Activated naive CD4-positive, alpha-beta T cell treated with anti-CD3 and anti-CD28 coated beads for 36 hours (primary cell): ENCODE measurements around the gene MITF. TPM values are rescaled to one million over a fixed set of nuclear protein-coding genes. Genes with fewer than 3 reads are reported as not detected.
"Not testable (repeated sequence)": the region's sequence is repeated elsewhere in the genome, so short reads cannot be mapped to it uniquely, and the experiment has no call there.

Experiments used
- CTCF ChIA-PET: fragments of 350-600 bp; sonication (Branson Sonifier 250); formaldehyde crosslinking; loops from one replicate; lab custom pipeline; 2021; ENCODE audit warnings: antibody characterized with exemption; lab: Charles Lee
- DNase-seq: peaks from one replicate; pipeline ENCODE4 v3.0.0-alpha.2; 2020
- H3K27ac Mint-ChIP-seq: one replicate; pipeline ENCODE4 v1.8.0; 2021; ENCODE audit warnings: mild to moderate bottlenecking, mixed read lengths
- H3K27me3 Mint-ChIP-seq: one replicate; pipeline ENCODE4 v1.8.0; 2021; ENCODE audit warnings: low read depth, mixed read lengths
- H3K36me3 Mint-ChIP-seq: one replicate; pipeline ENCODE4 v1.8.0; 2021; ENCODE audit warnings: low read depth, mixed read lengths
- H3K4me1 Mint-ChIP-seq: one replicate; pipeline ENCODE4 v1.8.0; 2021; ENCODE audit warnings: low read depth, mixed read lengths
- H3K4me3 Mint-ChIP-seq: one replicate; pipeline ENCODE4 v1.8.0; 2021; ENCODE audit warnings: mild to moderate bottlenecking, moderate library complexity, mixed read lengths
- H3K9me3 Mint-ChIP-seq: one replicate; pipeline ENCODE4 v1.8.0; 2021; ENCODE audit warnings: mixed read lengths
- intact Hi-C: fragments of 100-400 bp; cut with micrococcal nuclease; formaldehyde crosslinking; loops from one replicate; pipeline ENCODE4 v1.15.1; 2023
- total RNA-seq, 2 experiments: library from RNA; stranded (reverse); gene quantifications; one replicate each; pipeline ENCODE4 v1.2.3, GENCODE V29; 2021

Gene MITF
- total RNA-seq, 2 experiments from 2014 or later: not detected

DNA sequence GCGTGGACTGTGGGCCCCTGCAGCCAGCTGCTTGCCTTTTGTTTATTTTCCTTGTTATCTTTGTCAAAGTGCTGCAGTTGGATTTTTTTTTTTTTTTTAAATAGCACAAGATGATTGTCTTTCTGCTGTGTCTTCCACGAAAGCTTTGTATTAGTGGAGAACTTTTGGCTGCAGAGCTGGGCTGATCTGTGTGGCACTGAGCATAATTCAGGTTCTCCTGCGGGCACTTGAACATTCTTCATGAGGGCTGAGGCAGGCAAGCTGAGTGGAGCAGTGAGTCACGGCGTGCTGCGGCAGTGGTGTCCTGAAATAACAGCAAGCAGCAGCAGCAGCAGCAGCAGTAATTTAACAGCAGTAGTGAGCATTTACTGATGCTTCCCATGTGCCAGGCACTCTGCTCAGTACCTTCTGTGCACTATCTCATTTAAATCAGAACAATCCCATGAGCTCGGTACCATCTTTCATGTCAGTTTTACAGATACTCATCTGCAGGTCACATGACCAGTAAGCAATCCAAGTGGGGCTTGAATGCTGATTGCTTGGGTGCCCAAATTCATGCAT is 45.8 kb downstream of the MITF start:
- H3K27ac Mint-ChIP-seq: no peak overlapping the region
- no peaks in the 10 kb centered on the region for H3K27me3 Mint-ChIP-seq
- H3K9me3 Mint-ChIP-seq: no peaks in the 10 kb centered on the region
- CTCF ChIA-PET: no interaction called here
- no peaks in the 10 kb centered on the region for H3K4me1 Mint-ChIP-seq
- intact Hi-C loops: no loop called here
- no peak for DNase-seq
- H3K4me3 Mint-ChIP-seq: no peak overlapping the region
- no peaks in the 10 kb centered on the region for H3K36me3 Mint-ChIP-seq

DNA sequence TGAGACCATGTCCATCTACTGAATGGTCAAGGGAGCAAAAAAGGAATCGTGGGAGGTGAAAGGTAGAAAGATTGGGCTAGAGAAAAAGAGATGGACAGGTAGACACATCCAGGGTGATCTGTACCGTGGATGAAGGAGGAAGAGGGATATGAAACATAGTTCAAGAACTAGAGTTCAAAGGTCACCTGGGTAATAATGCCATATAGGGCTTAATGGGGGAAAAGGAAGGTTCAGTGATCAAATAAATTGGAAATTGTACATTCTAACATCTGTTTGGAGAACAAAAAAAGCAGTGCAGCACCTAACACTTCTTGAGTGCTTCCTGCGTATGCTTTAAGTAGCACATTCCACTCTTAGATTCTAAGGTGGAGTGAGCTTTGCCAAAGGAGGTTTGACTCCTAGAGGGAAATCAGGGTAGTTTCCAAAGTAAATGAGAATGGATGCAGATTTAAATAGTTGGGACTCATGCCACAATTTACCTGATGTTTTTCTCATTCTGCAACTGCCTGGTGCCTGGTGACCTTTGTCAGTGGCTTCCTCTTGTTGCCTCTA is 46.6 kb downstream of the MITF start:
- Mint-ChIP-seq H3K36me3 (no peaks in the 10 kb centered on the region), H3K4me1 (no peaks in the 10 kb centered on the region), H3K27ac (no peak overlapping the region), H3K4me3 (no peak overlapping the region), H3K9me3 (no peaks in the 10 kb centered on the region), H3K27me3 (no peaks in the 10 kb centered on the region)
- CTCF ChIA-PET: no interaction called here
- intact Hi-C loops: no loop called here
- no peak for DNase-seq

DNA sequence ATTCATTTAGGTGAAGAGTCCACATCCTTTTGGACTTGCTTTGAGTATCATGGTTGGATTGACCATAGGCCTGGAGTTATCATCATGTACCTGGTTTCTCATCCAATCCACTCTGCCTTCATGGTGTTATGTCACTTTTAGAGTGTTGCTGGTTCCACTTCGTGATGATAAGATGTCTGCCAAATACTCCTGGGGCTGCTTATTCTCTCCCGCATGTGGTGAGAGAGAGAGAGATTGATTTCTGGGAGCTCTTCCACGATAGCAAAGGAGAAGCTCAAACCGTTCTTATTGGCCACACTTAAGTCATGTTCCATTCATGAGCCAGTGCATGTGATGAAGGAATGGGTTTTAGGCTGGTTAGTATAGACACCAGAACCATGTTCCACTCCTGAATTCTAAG is 47.6 kb downstream of the MITF start:
- no peak for DNase-seq
- H3K4me3 Mint-ChIP-seq: no peak overlapping the region
- H3K4me1 Mint-ChIP-seq: no peaks in the 10 kb centered on the region
- no peaks in the 10 kb centered on the region for H3K36me3 Mint-ChIP-seq
- no peak overlapping the region for H3K27ac Mint-ChIP-seq
- intact Hi-C loops: no loop called here
- H3K27me3 Mint-ChIP-seq: no peaks in the 10 kb centered on the region
- CTCF ChIA-PET: no interaction called here
- no peaks in the 10 kb centered on the region for H3K9me3 Mint-ChIP-seq

DNA sequence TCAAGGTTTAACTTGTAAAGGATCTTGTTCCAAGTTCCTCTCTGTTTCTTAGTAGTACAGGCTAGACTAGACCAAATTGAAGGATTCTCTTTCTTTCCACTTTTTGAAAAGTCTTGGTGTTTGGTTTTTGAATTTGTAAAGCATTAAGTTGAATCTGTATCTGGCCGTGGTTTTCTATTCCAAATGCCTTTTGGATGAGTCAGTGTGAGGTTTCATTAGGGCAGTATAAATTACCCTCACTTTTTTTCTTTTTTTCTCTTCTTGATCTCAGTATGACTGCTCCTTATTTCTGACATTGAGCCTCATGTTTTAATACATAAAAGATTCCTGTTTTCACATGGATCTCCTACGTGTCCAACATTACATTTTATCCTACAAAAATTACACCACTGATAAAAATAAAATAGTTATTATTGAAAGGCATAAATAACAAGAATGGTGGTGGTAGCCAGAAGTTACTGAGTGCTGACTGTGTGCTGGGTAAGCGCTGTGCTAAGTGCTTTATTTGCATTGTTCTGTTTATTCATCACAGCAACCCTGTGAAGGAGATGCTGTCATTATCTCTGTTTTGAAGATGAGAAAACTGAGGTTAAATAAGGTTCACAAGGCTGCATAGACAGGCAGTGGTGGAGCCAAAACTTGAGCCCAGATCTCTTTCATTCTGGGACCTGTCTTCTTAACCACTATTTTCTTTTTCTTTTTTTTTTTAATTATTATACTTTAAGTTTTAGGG is 48.3 kb downstream of the MITF start:
- Mint-ChIP-seq H3K36me3 (no peaks in the 10 kb centered on the region), H3K27ac (no peak overlapping the region), H3K4me3 (no peak overlapping the region), H3K27me3 (no peaks in the 10 kb centered on the region), H3K4me1 (no peaks in the 10 kb centered on the region), H3K9me3 (no peaks in the 10 kb centered on the region)
- CTCF ChIA-PET: no interaction called here
- intact Hi-C loops: no loop called here
- no peak for DNase-seq

GRCh38 chr3:69791106-69791505 is 51.8 kb downstream of the MITF start:
- CTCF ChIA-PET: no interaction called here
- Mint-ChIP-seq H3K9me3 (no peaks in the 10 kb centered on the region), H3K27ac (no peak overlapping the region), H3K4me1 (no peaks in the 10 kb centered on the region), H3K36me3 (no peaks in the 10 kb centered on the region), H3K27me3 (no peaks in the 10 kb centered on the region), H3K4me3 (no peak overlapping the region)
- intact Hi-C loops: no loop called here
- DNase-seq: no peak

DNA sequence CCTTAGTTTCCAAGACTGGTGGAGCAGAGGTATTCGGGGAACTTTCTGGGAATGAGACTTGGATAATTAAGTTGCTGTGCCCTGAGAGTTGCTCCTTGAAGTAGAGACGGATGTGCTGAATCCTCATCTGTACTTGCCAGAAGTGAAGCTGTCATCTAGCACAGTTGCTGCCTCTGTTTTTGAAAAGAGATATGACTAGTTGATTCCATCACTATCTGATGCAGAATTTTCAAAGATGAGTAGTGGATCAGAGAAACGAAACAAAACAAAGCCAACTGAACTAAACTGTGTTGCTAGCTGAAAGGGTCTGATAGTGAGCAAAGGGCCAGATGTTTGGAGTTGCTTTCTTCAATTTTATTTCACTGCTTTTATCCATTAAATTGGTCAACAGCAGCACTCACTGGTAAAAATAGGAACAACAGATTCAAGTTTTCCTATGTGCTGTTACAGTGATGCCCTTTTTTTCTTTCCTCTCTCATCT is 52.7 kb downstream of the MITF start:
- H3K27me3 Mint-ChIP-seq: no peaks in the 10 kb centered on the region
- DNase-seq: no peak
- H3K4me1 Mint-ChIP-seq: no peaks in the 10 kb centered on the region
- no peak overlapping the region for H3K27ac Mint-ChIP-seq
- H3K4me3 Mint-ChIP-seq: no peak overlapping the region
- CTCF ChIA-PET: interaction anchor here (0.6 kb wide), 1 partner anchor 731 kb away, joined by 3 read pairs; no protein-coding TSS in a partner anchor
- intact Hi-C loops: no loop called here
- H3K9me3 Mint-ChIP-seq: no peaks in the 10 kb centered on the region
- H3K36me3 Mint-ChIP-seq: no peaks in the 10 kb centered on the region

DNA sequence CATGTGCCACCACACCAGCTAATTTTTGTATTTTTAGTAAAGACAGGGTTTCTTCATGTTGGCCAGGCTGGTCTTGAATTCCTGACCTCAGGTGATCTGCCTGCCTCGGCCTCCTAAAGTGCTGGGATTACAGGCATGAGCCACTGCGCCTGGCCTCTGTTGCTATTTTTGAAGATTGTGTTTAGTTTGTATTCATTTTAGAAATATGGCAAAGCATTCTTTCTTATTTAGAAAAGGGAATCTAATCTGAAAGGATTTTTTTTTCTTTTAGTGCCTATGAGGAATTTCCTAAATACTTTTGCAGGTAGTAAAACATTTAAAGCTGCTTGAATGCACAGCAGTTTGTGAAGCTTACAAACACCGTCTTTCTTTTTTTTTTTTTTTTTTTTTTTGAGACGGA is 56.9 kb downstream of the MITF start:
- CTCF ChIA-PET: interaction anchor here (0.6 kb wide), 1 partner anchor 79 kb away, joined by 3 read pairs; no protein-coding TSS in a partner anchor
- H3K4me3 Mint-ChIP-seq, H3K27ac Mint-ChIP-seq, H3K9me3 Mint-ChIP-seq, DNase-seq, H3K36me3 Mint-ChIP-seq, H3K4me1 Mint-ChIP-seq, intact Hi-C loops, H3K27me3 Mint-ChIP-seq: not testable (repeated sequence)

DNA sequence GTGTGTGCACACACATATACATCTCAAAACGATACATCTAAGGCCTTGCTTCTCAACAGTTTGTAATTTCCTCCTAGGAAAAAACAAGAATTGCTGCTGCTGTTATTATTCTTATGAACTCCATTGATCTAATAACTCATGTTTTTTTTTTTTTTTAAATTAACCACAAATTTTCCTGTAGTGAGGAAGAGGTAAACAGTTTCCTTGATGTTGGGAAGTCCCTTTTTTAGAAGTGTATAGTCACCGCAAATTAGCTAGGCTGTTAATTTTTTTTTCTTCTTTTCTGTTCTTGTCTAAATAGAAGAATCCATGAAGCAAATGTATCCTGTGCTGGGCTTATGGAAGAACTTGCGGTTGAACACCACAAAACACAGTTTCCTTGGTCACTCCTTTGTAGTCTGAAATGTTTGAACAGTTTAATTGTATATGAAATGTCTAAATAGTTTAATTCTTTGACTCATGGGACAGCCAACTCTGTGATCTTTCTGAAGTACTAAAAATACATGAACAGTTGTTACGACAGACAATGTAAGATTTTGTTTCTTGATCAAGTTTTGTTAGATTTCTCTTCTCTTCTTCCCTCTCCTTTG is 64.5 kb downstream of the MITF start:
- no peak for DNase-seq
- H3K36me3 Mint-ChIP-seq: no peaks in the 10 kb centered on the region
- CTCF ChIA-PET: no interaction called here

GRCh38 chr3:69805491-69805890 is 66.2 kb downstream of the MITF start:
- peaks cover 2% of the 10 kb centered on the region for H3K27me3 Mint-ChIP-seq
- no peaks in the 10 kb centered on the region for H3K4me1 Mint-ChIP-seq
- CTCF ChIA-PET: no interaction called here
- H3K36me3 Mint-ChIP-seq: no peaks in the 10 kb centered on the region
- intact Hi-C loops: no loop called here
- H3K27ac Mint-ChIP-seq: no peak overlapping the region
- no peak overlapping the region for H3K4me3 Mint-ChIP-seq
- DNase-seq: no peak
- H3K9me3 Mint-ChIP-seq: no peaks in the 10 kb centered on the region

More for the DNA sequence above, 64.5 kb downstream of the MITF start:
- H3K9me3 Mint-ChIP-seq: no peaks in the 10 kb centered on the region
- H3K27ac Mint-ChIP-seq: no peak overlapping the region
- H3K4me3 Mint-ChIP-seq: no peak overlapping the region
- intact Hi-C loops: no loop called here
- H3K4me1 Mint-ChIP-seq: no peaks in the 10 kb centered on the region
- H3K27me3 Mint-ChIP-seq: peaks cover 2% of the 10 kb centered on the region

- Mint-ChIP-seq H3K36me3 (no peaks in the 10 kb centered on the region), H3K27ac (no peak overlapping the region), H3K4me1 (no peaks in the 10 kb centered on the region), H3K9me3 (no peaks in the 10 kb centered on the region), H3K27me3 (peaks cover 2% of the 10 kb centered on the region), H3K4me3 (no peak overlapping the region)
- DNase-seq: no peak
- CTCF ChIA-PET: no interaction called here
- intact Hi-C loops: no loop called here
Observed at GRCh38 chr3:69806735-69807438, 67.6 kb downstream of the MITF start.

GRCh38 chr3:69807674-69808073 is 68.4 kb downstream of the MITF start:
- CTCF ChIA-PET: no interaction called here
- DNase-seq: no peak

GRCh38 chr3:69809076-69809835 is 70.0 kb downstream of the MITF start:
- intact Hi-C loops: no loop called here

More at GRCh38 chr3:69807674-69808073, 68.4 kb downstream of the MITF start:
- intact Hi-C loops: no loop called here
- Mint-ChIP-seq H3K4me1 (no peaks in the 10 kb centered on the region), H3K27ac (no peak overlapping the region), H3K27me3 (peaks cover 2% of the 10 kb centered on the region), H3K4me3 (no peak overlapping the region), H3K36me3 (no peaks in the 10 kb centered on the region), H3K9me3 (no peaks in the 10 kb centered on the region)

More at GRCh38 chr3:69809076-69809835, 70.0 kb downstream of the MITF start:
- CTCF ChIA-PET: no interaction called here
- H3K36me3 Mint-ChIP-seq: no peaks in the 10 kb centered on the region
- no peak for DNase-seq
- H3K4me1 Mint-ChIP-seq: no peaks in the 10 kb centered on the region
- H3K4me3 Mint-ChIP-seq: no peak overlapping the region
- peaks cover 2% of the 10 kb centered on the region for H3K27me3 Mint-ChIP-seq
- no peaks in the 10 kb centered on the region for H3K9me3 Mint-ChIP-seq
- no peak overlapping the region for H3K27ac Mint-ChIP-seq
